Stimulated activated CD4-positive, alpha-beta T cell treated with anti-CD3 and anti-CD28 coated beads, Interleukin-2, amount 100 ng/mL, for 48 hours (primary cell): Measurements from ENCODE around the gene EIF4E.
"Not testable (repeated sequence)": the region's sequence is repeated elsewhere in the genome, so short reads cannot be mapped to it uniquely, and the experiment has no call there.

Source experiments
- DNase-seq, 2 donors: peaks; one replicate each; pipeline ENCODE4 v3.0.0-alpha.2; 2020

Gene EIF4E

GRCh38 chr4:98872120-98872906 lies 56.6 kb downstream of the EIF4E start:
- not testable (repeated sequence) for DNase-seq

- DNase-seq: no peak
These were observed 61.3 kb downstream of the EIF4E start for GRCh38 chr4:98867648-98868047.

GRCh38 chr4:98865059-98865458 lies 63.9 kb downstream of the EIF4E start:
- no peak for DNase-seq

GRCh38 chr4:98864560-98864959 lies 64.4 kb downstream of the EIF4E start:
- DNase-seq: peak; percentile 7 to 9

- DNase-seq: no peak
These were observed 66.6 kb downstream of the EIF4E start for GRCh38 chr4:98862371-98862770.

GRCh38 chr4:98861100-98861884 lies 67.6 kb downstream of the EIF4E start:
- no peak for DNase-seq

- no peak for DNase-seq
These were observed 77.1 kb downstream of the EIF4E start for GRCh38 chr4:98851806-98852205.

- no peak for DNase-seq
These were observed 78.0 kb downstream of the EIF4E start for GRCh38 chr4:98850937-98851336.

GRCh38 chr4:98848448-98848847 lies 80.5 kb downstream of the EIF4E start:
- DNase-seq: no peak

GRCh38 chr4:98845960-98846359 lies 83.0 kb downstream of the EIF4E start:
- DNase-seq: no peak

GRCh38 chr4:98842917-98843316 lies 86.0 kb downstream of the EIF4E start:
- DNase-seq: not testable (repeated sequence)

GRCh38 chr4:98838977-98839618 lies 89.8 kb downstream of the EIF4E start:
- no peak for DNase-seq

- no peak for DNase-seq
These were observed 90.4 kb downstream of the EIF4E start for GRCh38 chr4:98838531-98838930.

GRCh38 chr4:98833384-98833783 lies 95.5 kb downstream of the EIF4E start:
- no peak for DNase-seq

GRCh38 chr4:98831036-98831435 lies 97.9 kb downstream of the EIF4E start:
- DNase-seq: not testable (repeated sequence)
